DND-41 (cell line): ENCODE measurements around the gene RSPO3.

Experiments used
- ATAC-seq: fragments of 200-7000 bp; cut with Tn5 transposase; 3 replicates; pipeline ENCODE4 v1.9.1; 2021; ENCODE audit warnings: low read depth; ENCODE audit not compliant: insufficient read depth
- DNase-seq: peaks from one replicate; pipeline ENCODE4 v3.0.0-alpha.2; 2020
- H2AFZ ChIP-seq: 2 replicates; pipeline ENCODE4 v1.6.0; 2012; ENCODE audit warnings: low read depth, low read length
- H3K27ac ChIP-seq: 2 replicates; pipeline ENCODE4 v1.5.1; 2012; ENCODE audit warnings: low read length, inconsistent platforms
- H3K27me3 ChIP-seq: fragments of 200-600 bp; sonication (generic); 2 replicates; pipeline ENCODE4 v1.6.0; 2012; ENCODE audit warnings: low read length, mild to moderate bottlenecking, inconsistent platforms; ENCODE audit not compliant: insufficient read depth, poor library complexity
- H3K36me3 ChIP-seq: 2 replicates; pipeline ENCODE4 v1.5.1; 2012; ENCODE audit warnings: low read length, inconsistent platforms; ENCODE audit not compliant: insufficient read depth
- H3K4me1 ChIP-seq: 2 replicates; pipeline ENCODE4 v1.5.1; 2012; ENCODE audit warnings: mild to moderate bottlenecking, low read length; ENCODE audit not compliant: insufficient read depth
- H3K4me2 ChIP-seq: 2 replicates; pipeline ENCODE4 v1.6.0; 2012; ENCODE audit warnings: mild to moderate bottlenecking, moderate library complexity, low read length, inconsistent platforms; ENCODE audit not compliant: insufficient read depth
- H3K4me3 ChIP-seq, 2 experiments: fragments of 200-600 bp in 1 of 2; shearing (Covaris generic) in 1 of 2; 2 replicates each; pipeline ENCODE4 v1.5.1; 2012 to 2016; ENCODE audit warnings: inconsistent platforms in 2 of 2, low read length in 2 of 2, mild to moderate bottlenecking in 2 of 2, low read depth in 1 of 2, moderate library complexity in 1 of 2
- H3K79me2 ChIP-seq: 2 replicates; pipeline ENCODE4 v1.6.0; 2012; ENCODE audit warnings: low read length, inconsistent platforms; ENCODE audit not compliant: insufficient read depth
- H3K9ac ChIP-seq: 2 replicates; pipeline ENCODE4 v1.6.0; 2012; ENCODE audit warnings: low read depth, mild to moderate bottlenecking, inconsistent platforms, low read length, moderate library complexity
- H3K9me3 ChIP-seq: 2 replicates; pipeline ENCODE4 v1.5.1; 2012; ENCODE audit warnings: low read length, moderate library complexity, mild to moderate bottlenecking, inconsistent platforms; ENCODE audit not compliant: insufficient read depth, severe bottlenecking
- H4K20me1 ChIP-seq: 2 replicates; pipeline ENCODE4 v1.6.0; 2012; ENCODE audit warnings: low read length; ENCODE audit not compliant: insufficient read depth
- EZH2 ChIP-seq: IDR thresholded peaks from 3 replicates; pipeline ENCODE4 v1.6.1; 2012; ENCODE audit warnings: borderline replicate concordance, low read depth, mild to moderate bottlenecking, moderate library complexity, low read length, inconsistent platforms; ENCODE audit not compliant: severe bottlenecking
- TF ChIP-seq, protein P1 (sequence below): IDR thresholded peaks from 2 replicates; pipeline ENCODE4 v1.5.1; 2012; ENCODE audit warnings: borderline replicate concordance, low read length, moderate library complexity, mild to moderate bottlenecking; ENCODE audit not compliant: poor library complexity, severe bottlenecking; ENCODE audit errors: extremely low read depth

Gene RSPO3

DNA sequence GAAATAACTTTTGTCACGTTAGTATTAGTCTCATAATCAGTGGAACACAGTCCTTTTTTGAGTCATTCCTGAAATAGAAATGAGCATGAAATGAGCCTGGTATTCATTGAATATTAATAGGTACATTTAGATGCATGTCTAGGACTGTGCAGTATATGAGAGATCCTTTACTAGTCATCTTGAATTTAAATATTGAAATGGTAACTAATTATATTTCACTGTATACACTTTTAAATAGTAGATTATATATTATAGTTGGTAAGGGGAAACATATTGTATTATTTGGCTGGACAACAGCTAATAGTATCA lies 59.4 kb downstream of the RSPO3 start:
- Histone ChIP-seq H3K79me2 (no peaks in the 10 kb centered on the region), H3K4me3 (no peak overlapping the region), H3K4me1 (no peaks in the 10 kb centered on the region), H3K4me2 (no peak overlapping the region), H2AFZ (no peak overlapping the region), H3K36me3 (no peaks in the 10 kb centered on the region), H3K27ac (no peak overlapping the region), H3K27me3 (peaks cover 2% of the 10 kb centered on the region), H3K9ac (no peak overlapping the region), H4K20me1 (no peaks in the 10 kb centered on the region), H3K9me3 (no peaks in the 10 kb centered on the region)
- DNase-seq, result no peak
- ATAC-seq, result no peak
- TF ChIP-seq EZH2, result no peak
- TF ChIP-seq, protein P1, sequence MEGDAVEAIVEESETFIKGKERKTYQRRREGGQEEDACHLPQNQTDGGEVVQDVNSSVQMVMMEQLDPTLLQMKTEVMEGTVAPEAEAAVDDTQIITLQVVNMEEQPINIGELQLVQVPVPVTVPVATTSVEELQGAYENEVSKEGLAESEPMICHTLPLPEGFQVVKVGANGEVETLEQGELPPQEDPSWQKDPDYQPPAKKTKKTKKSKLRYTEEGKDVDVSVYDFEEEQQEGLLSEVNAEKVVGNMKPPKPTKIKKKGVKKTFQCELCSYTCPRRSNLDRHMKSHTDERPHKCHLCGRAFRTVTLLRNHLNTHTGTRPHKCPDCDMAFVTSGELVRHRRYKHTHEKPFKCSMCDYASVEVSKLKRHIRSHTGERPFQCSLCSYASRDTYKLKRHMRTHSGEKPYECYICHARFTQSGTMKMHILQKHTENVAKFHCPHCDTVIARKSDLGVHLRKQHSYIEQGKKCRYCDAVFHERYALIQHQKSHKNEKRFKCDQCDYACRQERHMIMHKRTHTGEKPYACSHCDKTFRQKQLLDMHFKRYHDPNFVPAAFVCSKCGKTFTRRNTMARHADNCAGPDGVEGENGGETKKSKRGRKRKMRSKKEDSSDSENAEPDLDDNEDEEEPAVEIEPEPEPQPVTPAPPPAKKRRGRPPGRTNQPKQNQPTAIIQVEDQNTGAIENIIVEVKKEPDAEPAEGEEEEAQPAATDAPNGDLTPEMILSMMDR, result no peak

DNA sequence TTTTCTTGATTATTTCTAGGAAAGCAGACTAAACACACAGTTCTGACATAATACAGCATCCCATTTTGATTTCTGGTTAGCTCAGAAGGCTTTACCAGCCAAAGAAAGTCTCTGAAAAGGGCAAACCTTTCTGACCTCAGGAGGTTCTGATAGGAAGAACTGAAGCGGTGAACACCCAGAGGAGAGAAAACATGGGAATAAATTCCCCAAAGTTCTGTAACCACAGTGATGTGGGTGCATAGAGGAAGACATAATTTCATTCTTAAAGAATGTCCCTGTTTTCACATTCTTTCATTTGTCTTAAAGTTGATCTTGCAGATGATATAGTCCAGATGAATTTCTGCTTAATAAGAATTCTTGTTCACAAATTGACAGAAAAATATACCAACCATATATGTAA lies 60.3 kb downstream of the RSPO3 start:
- H3K36me3 ChIP-seq, result no peaks in the 10 kb centered on the region
- no peak overlapping the region for H3K4me2 ChIP-seq
- H2AFZ ChIP-seq, result no peak overlapping the region
- ATAC-seq, result no peak
- H3K27ac ChIP-seq, result no peak overlapping the region
- no peaks in the 10 kb centered on the region for H3K79me2 ChIP-seq
- no peak overlapping the region for H3K4me3 ChIP-seq
- no peaks in the 10 kb centered on the region for H3K9me3 ChIP-seq
- TF ChIP-seq, protein P1, result no peak
- TF ChIP-seq EZH2, result no peak
- DNase-seq, result no peak
- no peaks in the 10 kb centered on the region for H3K4me1 ChIP-seq
- no peak overlapping the region for H3K9ac ChIP-seq
- H4K20me1 ChIP-seq, result no peaks in the 10 kb centered on the region
- H3K27me3 ChIP-seq, result peaks cover 2% of the 10 kb centered on the region

DNA sequence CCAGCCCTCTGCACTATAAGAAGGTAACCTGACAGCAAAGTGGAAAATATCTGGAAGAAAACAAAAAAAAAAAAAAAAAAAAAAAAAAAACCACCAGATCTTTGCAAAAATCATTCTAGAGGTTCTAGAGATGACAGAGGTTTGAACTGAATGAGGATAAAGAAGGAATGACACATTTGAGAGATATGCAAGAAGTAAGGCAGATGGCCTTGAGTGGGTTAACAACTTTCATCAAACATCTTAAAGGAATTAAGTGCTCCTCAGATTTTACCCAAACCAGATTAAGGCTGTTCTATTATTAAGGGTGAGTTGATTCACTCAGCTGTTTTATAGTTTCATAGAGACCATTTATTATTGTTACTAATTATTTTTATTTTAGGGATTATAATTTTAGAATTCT lies 62.0 kb downstream of the RSPO3 start:
- Histone ChIP-seq H3K4me1 (no peaks in the 10 kb centered on the region), H3K36me3 (no peaks in the 10 kb centered on the region), H3K27me3 (peaks cover 2% of the 10 kb centered on the region), H3K4me2 (no peak overlapping the region), H3K9ac (no peak overlapping the region), H4K20me1 (no peaks in the 10 kb centered on the region), H2AFZ (no peak overlapping the region), H3K27ac (no peak overlapping the region), H3K9me3 (no peaks in the 10 kb centered on the region), H3K4me3 (no peak overlapping the region), H3K79me2 (no peaks in the 10 kb centered on the region)
- TF ChIP-seq, protein P1, result no peak
- no peak for TF ChIP-seq EZH2
- ATAC-seq, result no peak
- no peak for DNase-seq

GRCh38 chr6:127182501-127182900 lies 64.0 kb downstream of the RSPO3 start:
- H3K9ac ChIP-seq, result no peak overlapping the region
- peaks cover 2% of the 10 kb centered on the region for H3K27me3 ChIP-seq
- H3K4me3 ChIP-seq, result no peak overlapping the region
- TF ChIP-seq, protein P1, result no peak
- TF ChIP-seq EZH2, result no peak
- no peaks in the 10 kb centered on the region for H3K79me2 ChIP-seq
- H3K27ac ChIP-seq, result no peak overlapping the region
- H2AFZ ChIP-seq, result no peak overlapping the region
- no peak overlapping the region for H3K4me2 ChIP-seq
- no peaks in the 10 kb centered on the region for H4K20me1 ChIP-seq
- H3K9me3 ChIP-seq, result no peaks in the 10 kb centered on the region
- ATAC-seq (no peak), DNase-seq (no peak)
- H3K4me1 ChIP-seq, result no peaks in the 10 kb centered on the region
- no peaks in the 10 kb centered on the region for H3K36me3 ChIP-seq
